Measurements from ENCODE around the gene HS2ST1.

Gene HS2ST1

GRCh38 chr1:87130438-87130837, 216.0 kb downstream of the HS2ST1 start:
- intact Hi-C loops (cut with DNase I; ENCODE audit: low total_unique reads): no loop called here
- H3K27ac ChIP-seq: no peak overlapping the region
- DNase-seq: no peak
- H3K4me1 ChIP-seq: peaks cover 0 to 14% (median 3%) of the 10 kb centered on the region in 4 donors
- H3K9me3 ChIP-seq: no peaks in the 10 kb centered on the region
- no peak overlapping the region for H3K4me3 ChIP-seq
- no peak for TF ChIP-seq CTCF (IDR thresholded peaks at IDR 0.05)
- no peaks in the 10 kb centered on the region for H3K36me3 ChIP-seq
- H3K27me3 ChIP-seq: no peaks in the 10 kb centered on the region

GRCh38 chr1:87131809-87132283, 217.4 kb downstream of the HS2ST1 start:
- H3K4me3 ChIP-seq: peak overlapping the region; percentile 42 to 50
- intact Hi-C loops (cut with DNase I; ENCODE audit: low total_unique reads): no loop called here
- no peaks in the 10 kb centered on the region for H3K9me3 ChIP-seq
- TF ChIP-seq CTCF (IDR thresholded peaks at IDR 0.05): peak; percentile 76 to 89
- peaks cover 0 to 14% (median 3%) of the 10 kb centered on the region in 4 donors for H3K4me1 ChIP-seq
- peak; percentile 66 to 83 for DNase-seq
- peak overlapping the region in 1 of 2 donors; percentile 32 for H3K27ac ChIP-seq
- H3K27me3 ChIP-seq: no peaks in the 10 kb centered on the region
- H3K36me3 ChIP-seq: no peaks in the 10 kb centered on the region

- Histone ChIP-seq H3K4me1 (peaks cover 0 to 14% (median 3%) of the 10 kb centered on the region in 4 donors), H3K4me3 (peak overlapping the region; percentile 42 to 50), H3K27ac (peak overlapping the region in 1 of 2 donors; percentile 32), H3K9me3 (no peaks in the 10 kb centered on the region), H3K36me3 (no peaks in the 10 kb centered on the region), H3K27me3 (no peaks in the 10 kb centered on the region)
- DNase-seq: no peak
- TF ChIP-seq CTCF (IDR thresholded peaks at IDR 0.05): no peak
- intact Hi-C loops (cut with DNase I; ENCODE audit: low total_unique reads): no loop called here
Observed at GRCh38 chr1:87132284-87132870, 217.9 kb downstream of the HS2ST1 start.

- H3K4me3 ChIP-seq: no peak overlapping the region
- no peak overlapping the region for H3K27ac ChIP-seq
- H3K4me1 ChIP-seq: peaks cover 0 to 14% (median 3%) of the 10 kb centered on the region in 4 donors
- H3K9me3 ChIP-seq: no peaks in the 10 kb centered on the region
- TF ChIP-seq CTCF (IDR thresholded peaks at IDR 0.05): no peak
- H3K27me3 ChIP-seq: no peaks in the 10 kb centered on the region
- intact Hi-C loops (cut with DNase I; ENCODE audit: low total_unique reads): no loop called here
- H3K36me3 ChIP-seq: no peaks in the 10 kb centered on the region
- no peak for DNase-seq
Observed at GRCh38 chr1:87134061-87134460, 219.6 kb downstream of the HS2ST1 start.

GRCh38 chr1:87134625-87135328, 220.3 kb downstream of the HS2ST1 start:
- no peak for TF ChIP-seq CTCF (IDR thresholded peaks at IDR 0.05)
- DNase-seq: peak in 1 of 2 donors; percentile 45
- Histone ChIP-seq H3K4me1 (peaks cover 0 to 14% (median 3%) of the 10 kb centered on the region in 4 donors), H3K36me3 (no peaks in the 10 kb centered on the region), H3K4me3 (no peak overlapping the region), H3K9me3 (no peaks in the 10 kb centered on the region), H3K27me3 (no peaks in the 10 kb centered on the region), H3K27ac (no peak overlapping the region)
- intact Hi-C loops (cut with DNase I; ENCODE audit: low total_unique reads): no loop called here
